GM13977 (cell line): ENCODE data around the gene INTS13.

Experiments
- DNase-seq: peaks from one replicate; pipeline ENCODE4 v3.0.0; 2012; ENCODE audit warnings: low spot score
- CTCF ChIP-seq: IDR thresholded peaks from 2 replicates; pipeline ENCODE4 v1.5.1; 2012; ENCODE audit warnings: mild to moderate bottlenecking, control low read depth; ENCODE audit not compliant: insufficient read depth; ENCODE audit errors: extremely low read depth, missing control alignments
- in situ Hi-C: fragments of 300-500 bp; cut with MboI; formaldehyde crosslinking; loops from one replicate; pipeline ENCODE4 v1.12.0; 2022; ENCODE audit warnings: low sequenced_read_pairs, low pct_unique_long_range_greater_than_20kb, mixed read lengths, inconsistent platforms; ENCODE audit not compliant: unreplicated experiment

INTS13 gene

GRCh38 chr12:26937863-26938700 is at the start of gene INTS13, which contains the start of gene FGFR1OP2:
Gene INTS13 (minus strand): TSS chr12:26937981. CDS start chr12:26936803, 1,178 bp downstream.
Gene FGFR1OP2 (plus strand): TSS chr12:26938470. CDS start chr12:26954159, 15,689 bp downstream.
- no peak for TF ChIP-seq CTCF
- DNase-seq: peak; percentile 92
- in situ Hi-C loops: no loop called here

- no peak for TF ChIP-seq CTCF
- no peak for DNase-seq
- in situ Hi-C loops: no loop called here
These were observed 45.1 kb upstream of the INTS13 start for GRCh38 chr12:26982866-26983265.

- no peak for DNase-seq
- no peak for TF ChIP-seq CTCF
- in situ Hi-C loops: no loop called here
These were observed 42.0 kb upstream of the INTS13 start for GRCh38 chr12:26979733-26980132.

GRCh38 chr12:26978801-26979200 is 41.0 kb upstream of the INTS13 start:
- in situ Hi-C loops: no loop called here
- TF ChIP-seq CTCF: no peak
- DNase-seq: no peak

- no peak for DNase-seq
- TF ChIP-seq CTCF: no peak
- in situ Hi-C loops: no loop called here
These were observed 38.9 kb upstream of the INTS13 start for GRCh38 chr12:26976687-26977086.

GRCh38 chr12:26971963-26972362 is 34.2 kb upstream of the INTS13 start:
- in situ Hi-C loops: no loop called here
- no peak for TF ChIP-seq CTCF
- peak; percentile 65 for DNase-seq
